NT2/D1 (cell line): ENCODE data around the gene INO80.

Source experiments
- DNase-seq: peaks from one replicate; pipeline ENCODE4 v3.0.0-alpha.2; 2011; ENCODE audit warnings: low read depth, low spot score
- H3K27me3 ChIP-seq: 2 replicates; pipeline ENCODE4 v1.6.0; 2011; ENCODE audit warnings: mild to moderate bottlenecking; ENCODE audit not compliant: insufficient read length, insufficient read depth
- H3K36me3 ChIP-seq: 2 replicates; pipeline ENCODE4 v1.6.1; 2011; ENCODE audit warnings: mild to moderate bottlenecking, low read length, mixed read lengths; ENCODE audit not compliant: insufficient read depth, insufficient read length
- H3K4me1 ChIP-seq: 2 replicates; pipeline ENCODE4 v1.5.1; 2011; ENCODE audit not compliant: insufficient read depth, insufficient read length
- H3K4me3 ChIP-seq: 2 replicates; pipeline ENCODE4 v1.5.1; 2011; ENCODE audit warnings: low read depth; ENCODE audit not compliant: insufficient read length
- H3K9ac ChIP-seq: 2 replicates; pipeline ENCODE4 v1.6.0; 2011; ENCODE audit warnings: low read depth; ENCODE audit not compliant: insufficient read length
- H3K9me3 ChIP-seq: 2 replicates; pipeline ENCODE4 v1.5.1; 2011; ENCODE audit warnings: mild to moderate bottlenecking, low read length; ENCODE audit not compliant: insufficient read depth
- SUZ12 ChIP-seq: IDR thresholded peaks from 2 replicates; pipeline ENCODE4 v1.6.1; 2011; ENCODE audit not compliant: insufficient read length, insufficient read depth; ENCODE audit errors: extremely low read depth
- YY1 ChIP-seq: IDR thresholded peaks from 2 replicates; pipeline ENCODE4 v1.6.1; 2011; ENCODE audit not compliant: insufficient read length, insufficient read depth
- ZNF274 ChIP-seq: IDR thresholded peaks from 2 replicates; pipeline ENCODE4 v1.6.1; 2011; ENCODE audit warnings: mild to moderate bottlenecking, low read depth, low read length

INO80 gene

DNA sequence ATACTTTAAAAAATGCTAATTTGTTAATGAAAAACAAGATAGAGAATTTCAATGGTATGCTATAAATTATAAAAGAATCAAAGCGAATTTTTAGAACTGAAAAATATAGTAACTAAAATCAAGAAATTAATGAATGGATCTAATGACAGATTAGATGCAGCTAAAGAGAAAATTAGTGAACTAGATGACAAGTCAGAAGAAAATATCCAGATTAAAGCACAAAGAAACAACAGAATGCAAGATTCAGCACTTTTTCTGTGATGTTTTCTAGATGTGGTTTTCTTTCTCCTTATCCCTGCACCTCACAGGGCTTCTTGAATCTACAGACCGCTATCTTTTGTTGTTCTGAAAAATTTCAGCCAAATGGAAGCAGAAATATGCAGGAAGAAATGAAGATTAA, 54.4 kb downstream of the INO80 start:
- no peak overlapping the region for H3K9ac ChIP-seq
- peaks cover 16% of the 10 kb centered on the region for H3K9me3 ChIP-seq
- TF ChIP-seq ZNF274 (no peak), YY1 (no peak), SUZ12 (no peak)
- DNase-seq, result no peak
- no peaks in the 10 kb centered on the region for H3K4me1 ChIP-seq
- H3K27me3 ChIP-seq, result no peaks in the 10 kb centered on the region
- peaks cover 59% of the 10 kb centered on the region for H3K36me3 ChIP-seq
- no peak overlapping the region for H3K4me3 ChIP-seq

DNA sequence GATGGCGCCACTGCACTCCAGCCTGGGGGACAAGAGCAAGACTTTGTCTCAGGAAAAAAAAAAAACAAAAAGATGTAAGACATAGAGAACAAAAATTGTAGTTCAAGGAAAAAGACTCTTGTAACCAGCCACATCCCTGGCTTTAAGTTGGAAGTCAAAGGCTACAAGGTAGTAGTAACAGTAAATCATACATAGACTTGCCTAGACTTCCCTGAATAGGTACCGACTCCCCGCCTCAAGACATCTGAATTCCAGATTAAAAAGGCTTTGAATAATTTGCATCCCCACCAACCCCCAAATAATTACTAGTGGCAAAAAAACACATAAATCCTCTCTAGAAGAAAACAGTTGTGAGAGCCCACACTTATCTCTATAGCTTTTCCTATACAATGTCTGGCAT, 55.6 kb downstream of the INO80 start:
- Histone ChIP-seq H3K9me3 (peaks cover 16% of the 10 kb centered on the region), H3K4me1 (no peaks in the 10 kb centered on the region), H3K36me3 (peaks cover 63% of the 10 kb centered on the region), H3K4me3 (no peak overlapping the region), H3K9ac (no peak overlapping the region), H3K27me3 (no peaks in the 10 kb centered on the region)
- no peak for DNase-seq
- TF ChIP-seq SUZ12, result no peak
- TF ChIP-seq YY1, result no peak
- no peak for TF ChIP-seq ZNF274

DNA sequence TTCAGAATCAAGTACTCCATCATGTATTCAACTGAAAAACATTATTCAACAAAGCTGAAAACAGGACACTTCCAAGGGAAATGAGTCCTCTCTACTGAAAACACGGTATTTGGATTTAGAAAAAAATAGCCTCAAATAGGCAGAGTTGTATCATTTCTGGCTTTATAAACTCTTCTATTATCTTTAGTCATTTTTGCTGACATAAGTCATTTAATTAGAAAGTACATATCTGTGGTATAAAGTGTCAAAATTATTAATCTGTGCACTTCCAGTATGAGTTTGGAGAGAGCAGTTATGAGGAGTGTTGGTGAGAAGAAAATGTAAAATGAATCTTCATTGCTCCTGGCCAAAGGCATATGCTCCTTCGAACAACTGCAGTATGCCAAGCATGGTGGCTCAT, 59.3 kb downstream of the INO80 start:
- no peak for TF ChIP-seq SUZ12
- TF ChIP-seq YY1, result no peak
- no peak for TF ChIP-seq ZNF274

DNA sequence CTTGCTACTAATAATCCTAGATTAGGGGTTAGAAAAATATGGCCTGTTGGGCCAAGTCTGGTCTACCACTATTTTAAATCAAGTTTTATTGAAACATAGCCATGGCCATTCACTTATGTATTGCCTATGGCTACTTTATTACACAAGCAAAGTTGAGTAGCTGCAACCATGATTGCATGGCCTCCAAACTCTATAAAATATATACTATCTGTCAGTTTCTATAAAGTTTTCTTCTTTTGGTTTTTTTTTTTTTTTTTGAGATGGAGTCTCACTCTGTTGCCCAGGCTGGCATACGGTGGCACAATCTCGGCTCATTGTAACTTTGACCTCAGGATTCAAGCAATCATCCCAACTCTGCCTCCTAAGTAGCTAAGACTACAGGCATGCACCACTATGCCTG, 60.4 kb downstream of the INO80 start:
- no peaks in the 10 kb centered on the region for H3K27me3 ChIP-seq
- no peak overlapping the region for H3K4me3 ChIP-seq
- no peaks in the 10 kb centered on the region for H3K9me3 ChIP-seq
- H3K36me3 ChIP-seq, result peaks cover 64% of the 10 kb centered on the region
- no peaks in the 10 kb centered on the region for H3K4me1 ChIP-seq
- TF ChIP-seq SUZ12 (no peak), ZNF274 (no peak), YY1 (no peak)
- H3K9ac ChIP-seq, result no peak overlapping the region
- DNase-seq, result no peak

More for the DNA sequence above, 59.3 kb downstream of the INO80 start:
- Histone ChIP-seq H3K4me3 (no peak overlapping the region), H3K36me3 (peaks cover 62% of the 10 kb centered on the region), H3K4me1 (no peaks in the 10 kb centered on the region), H3K27me3 (no peaks in the 10 kb centered on the region), H3K9me3 (peaks cover 3% of the 10 kb centered on the region), H3K9ac (no peak overlapping the region)
- DNase-seq, result no peak

DNA sequence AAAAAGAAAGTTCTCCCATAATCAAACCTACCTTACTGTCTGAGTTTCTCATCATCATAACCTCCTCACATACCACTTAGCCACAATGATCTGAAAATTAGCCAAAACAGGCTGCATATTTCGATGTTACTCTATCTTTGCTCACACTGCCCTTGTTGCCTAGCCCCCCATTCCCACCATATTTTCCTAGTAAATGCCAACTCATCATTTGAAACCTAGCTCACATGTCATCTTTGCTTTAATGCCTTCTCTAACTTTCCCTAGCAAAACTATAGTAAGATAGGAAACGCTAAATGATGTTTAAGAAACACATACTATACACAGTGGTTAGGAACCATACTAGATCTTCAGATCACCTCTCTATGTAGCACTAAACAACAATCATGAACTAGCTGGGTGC, 64.9 kb downstream of the INO80 start:
- Histone ChIP-seq H3K9ac (no peak overlapping the region), H3K4me3 (no peak overlapping the region), H3K9me3 (no peaks in the 10 kb centered on the region), H3K36me3 (peaks cover 75% of the 10 kb centered on the region), H3K4me1 (no peaks in the 10 kb centered on the region), H3K27me3 (no peaks in the 10 kb centered on the region)
- TF ChIP-seq SUZ12 (no peak), YY1 (no peak), ZNF274 (no peak)
- no peak for DNase-seq

DNA sequence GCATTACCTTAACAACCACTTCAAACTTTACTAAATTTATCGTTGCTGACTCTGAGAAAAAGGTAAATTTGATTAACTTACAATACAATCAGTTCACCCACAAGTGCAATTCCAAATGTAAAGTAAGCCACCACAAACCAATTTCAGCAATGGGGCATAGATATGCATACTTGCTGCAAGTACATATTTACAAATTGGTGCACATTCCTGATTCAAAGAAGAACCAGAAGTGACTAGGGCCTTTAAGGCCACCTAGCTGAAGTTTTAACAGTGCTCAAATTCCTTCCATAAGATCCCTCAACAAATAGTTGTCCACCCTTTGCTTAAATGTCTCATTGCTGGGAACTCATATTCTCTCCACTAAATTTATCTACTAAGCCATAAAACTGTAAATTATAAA, 67.2 kb downstream of the INO80 start:
- no peak overlapping the region for H3K4me3 ChIP-seq
- no peaks in the 10 kb centered on the region for H3K9me3 ChIP-seq
- peaks cover 70% of the 10 kb centered on the region for H3K36me3 ChIP-seq
- no peak for TF ChIP-seq SUZ12
- no peak overlapping the region for H3K9ac ChIP-seq
- no peaks in the 10 kb centered on the region for H3K4me1 ChIP-seq
- DNase-seq, result no peak
- H3K27me3 ChIP-seq, result no peaks in the 10 kb centered on the region

DNA sequence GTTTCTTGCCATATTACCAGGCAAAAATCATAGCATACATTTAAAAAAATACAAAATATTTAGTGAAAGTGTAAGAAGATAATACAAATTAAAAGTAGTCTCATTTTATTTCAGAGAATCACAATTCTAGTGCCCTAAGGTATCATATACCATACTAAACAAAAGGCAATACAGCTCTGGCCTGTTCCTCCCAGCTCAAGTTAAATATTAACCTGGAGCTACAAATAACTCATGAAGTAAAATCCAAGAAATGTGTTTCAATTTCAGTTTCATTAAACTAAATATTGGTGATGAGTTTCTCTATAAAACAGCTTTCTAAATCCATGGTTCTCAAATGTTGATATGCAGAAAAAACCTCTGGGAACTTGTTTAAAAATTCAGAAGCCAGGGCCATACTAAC, 67.7 kb downstream of the INO80 start:
- no peak for TF ChIP-seq YY1
- no peak for TF ChIP-seq ZNF274
- no peak for TF ChIP-seq SUZ12
- Histone ChIP-seq H3K9ac (no peak overlapping the region), H3K36me3 (peaks cover 66% of the 10 kb centered on the region), H3K9me3 (no peaks in the 10 kb centered on the region), H3K4me3 (no peak overlapping the region), H3K27me3 (no peaks in the 10 kb centered on the region), H3K4me1 (no peaks in the 10 kb centered on the region)
- no peak for DNase-seq

DNA sequence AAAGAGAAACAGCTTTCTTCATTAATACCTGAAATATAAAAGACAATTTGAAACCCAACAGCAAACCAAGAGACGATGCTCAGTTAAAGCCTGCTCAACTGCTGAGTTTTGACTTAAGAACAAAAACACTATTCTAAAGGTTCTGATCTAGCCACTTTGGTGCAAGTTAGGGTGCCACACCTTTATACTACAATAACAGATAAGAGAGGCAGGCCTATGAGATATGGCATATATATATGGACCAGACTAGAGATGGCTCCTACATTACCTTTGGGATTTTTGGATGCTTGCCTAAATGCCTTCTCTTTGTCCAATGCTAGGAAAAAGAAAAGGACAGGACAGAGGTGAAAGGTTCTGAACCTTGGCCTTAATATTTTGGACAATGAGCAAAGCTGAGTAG, 68.6 kb downstream of the INO80 start:
- DNase-seq, result no peak
- TF ChIP-seq ZNF274 (no peak), SUZ12 (no peak), YY1 (no peak)
- H3K4me1 ChIP-seq, result no peaks in the 10 kb centered on the region
- H3K27me3 ChIP-seq, result no peaks in the 10 kb centered on the region
- H3K4me3 ChIP-seq, result no peak overlapping the region
- no peak overlapping the region for H3K9ac ChIP-seq
- no peaks in the 10 kb centered on the region for H3K9me3 ChIP-seq
- peaks cover 69% of the 10 kb centered on the region for H3K36me3 ChIP-seq
